ENCODE results near the gene PEDS1. TPM values are rescaled to one million over a fixed set of nuclear protein-coding genes. Genes with fewer than 3 reads are reported as not detected.
"Not testable (repeated sequence)": the region's sequence is repeated elsewhere in the genome, so short reads cannot be mapped to it uniquely, and the experiment has no call there.

PEDS1 gene
- polyA plus RNA-seq, 4 donors: 25.0 to 28.4 (median 27.1) TPM

GRCh38 chr20:50138120-50138478 is 15.4 kb downstream of the PEDS1 start:
- DNase-seq (ENCODE audit: low read depth in 4 of 4, low spot score in 3 of 4): no peak

DNA sequence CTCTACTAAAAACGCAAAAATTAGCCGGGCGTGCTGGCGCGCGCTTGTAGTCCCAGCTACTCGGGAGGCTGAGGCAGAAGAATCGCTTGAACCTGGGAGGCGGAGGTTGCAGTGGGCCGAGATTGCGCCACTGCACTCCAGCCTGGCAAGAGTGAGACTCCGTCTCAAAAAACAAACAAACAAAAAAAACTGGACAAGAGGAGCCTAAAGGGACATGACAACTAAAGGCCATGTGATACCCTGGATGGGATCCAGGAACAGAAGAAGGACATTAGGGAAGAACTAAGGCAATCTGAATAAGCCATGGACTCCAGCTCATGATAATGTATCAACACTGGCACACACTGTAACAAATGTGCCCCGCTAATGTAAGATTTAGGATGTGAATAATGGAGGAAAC is 15.8 kb downstream of the PEDS1 start:
- not testable (repeated sequence) for DNase-seq (ENCODE audit: low read depth in 4 of 4, low spot score in 3 of 4)

DNA sequence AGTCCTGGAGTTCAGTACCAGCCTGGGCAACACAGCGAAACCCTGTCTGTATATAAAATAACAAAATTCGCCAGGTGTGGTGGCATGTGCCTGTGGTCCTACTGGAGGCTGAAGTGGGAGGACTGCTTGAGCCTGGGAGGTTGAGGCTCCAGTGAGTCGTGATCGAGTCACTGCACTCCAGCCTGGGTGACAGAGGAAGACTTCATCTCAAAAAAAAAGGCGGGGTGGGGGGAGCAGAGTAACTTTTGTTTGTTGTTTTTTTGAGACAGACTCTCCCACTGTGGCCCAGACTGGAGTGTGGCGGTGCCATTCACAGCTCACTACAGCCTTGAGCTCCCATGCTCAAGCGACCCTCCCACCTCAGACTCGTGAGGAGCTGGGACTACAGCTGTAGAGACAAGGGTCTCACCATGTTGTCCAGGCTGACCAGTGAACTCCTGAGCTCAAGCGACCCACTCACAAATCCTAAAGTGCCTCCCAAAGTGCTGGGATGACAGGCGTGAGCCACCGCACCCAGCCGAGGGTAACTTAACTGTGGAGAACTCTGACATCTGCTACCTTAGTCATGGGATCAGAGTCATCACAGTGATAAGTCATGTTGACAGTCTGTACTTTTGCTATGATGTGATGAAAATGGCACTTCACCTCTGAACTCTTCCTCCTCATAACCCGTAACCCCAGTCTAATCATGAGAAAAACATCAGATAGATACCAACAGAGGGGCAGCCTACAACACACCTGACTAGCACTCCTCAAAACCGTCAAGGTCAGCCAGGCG is 16.5 kb downstream of the PEDS1 start:
- no peak for DNase-seq (ENCODE audit: low read depth in 4 of 4, low spot score in 3 of 4)

GRCh38 chr20:50135157-50135556 is 18.4 kb downstream of the PEDS1 start:
- DNase-seq (ENCODE audit: low read depth in 4 of 4, low spot score in 3 of 4): not testable (repeated sequence)

DNA sequence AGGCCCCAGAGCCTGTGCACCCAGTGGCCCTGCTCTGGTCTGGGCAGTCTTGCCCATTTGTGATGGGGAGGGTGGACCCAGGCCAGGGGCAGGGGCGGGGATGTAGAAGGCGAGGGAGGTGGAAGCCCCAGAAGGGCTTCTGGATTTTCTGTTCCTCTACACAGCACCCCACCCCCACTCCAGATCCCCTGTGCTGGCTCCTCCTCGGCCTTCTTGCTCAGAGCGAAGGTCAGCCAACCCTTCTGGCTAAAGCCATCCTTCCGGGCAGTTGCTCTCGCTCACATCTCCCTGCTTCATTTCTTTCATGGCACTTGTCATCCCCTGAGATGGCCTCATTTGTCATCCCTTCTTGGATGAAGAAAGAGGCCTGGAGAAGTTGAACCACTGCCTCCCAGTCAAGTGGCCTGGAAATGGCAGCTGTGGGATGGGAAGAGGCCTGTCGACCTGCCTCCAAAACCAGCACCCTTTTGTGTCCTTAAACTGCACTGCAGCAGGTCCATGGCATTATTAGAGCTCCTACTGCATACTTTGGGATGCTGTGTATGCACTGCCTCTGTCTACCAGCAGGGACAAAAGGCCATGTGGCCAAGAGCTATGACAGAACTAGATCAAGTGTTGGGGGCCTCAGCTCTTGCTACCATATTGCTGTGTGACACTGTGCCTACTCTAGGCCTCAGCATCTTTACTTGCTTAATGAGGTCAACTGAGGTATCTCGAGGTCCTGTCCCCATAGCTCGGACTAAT is 19.9 kb downstream of the PEDS1 start:
- no peak for DNase-seq (ENCODE audit: low read depth in 4 of 4, low spot score in 3 of 4)

DNA sequence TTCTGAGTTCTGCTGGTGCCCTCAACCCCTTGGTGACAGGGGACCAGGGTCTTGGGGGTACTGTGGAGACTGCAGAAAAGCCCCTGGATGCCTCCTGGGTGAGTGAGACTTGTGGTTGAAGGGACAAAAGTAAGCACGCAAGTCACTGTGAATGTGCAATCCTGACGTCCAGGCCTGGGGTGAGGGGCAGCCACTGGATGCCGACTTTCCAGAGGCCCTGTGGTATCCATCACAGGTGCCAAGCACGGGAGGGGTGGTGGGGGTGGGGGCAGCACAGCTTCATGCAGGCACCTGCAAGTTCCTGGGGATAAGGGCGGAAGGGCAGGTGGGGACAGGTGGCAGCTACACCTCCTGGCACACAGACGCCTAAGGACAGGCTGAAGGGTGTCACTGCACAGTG is 20.5 kb downstream of the PEDS1 start:
- no peak for DNase-seq (ENCODE audit: low read depth in 4 of 4, low spot score in 3 of 4)

DNA sequence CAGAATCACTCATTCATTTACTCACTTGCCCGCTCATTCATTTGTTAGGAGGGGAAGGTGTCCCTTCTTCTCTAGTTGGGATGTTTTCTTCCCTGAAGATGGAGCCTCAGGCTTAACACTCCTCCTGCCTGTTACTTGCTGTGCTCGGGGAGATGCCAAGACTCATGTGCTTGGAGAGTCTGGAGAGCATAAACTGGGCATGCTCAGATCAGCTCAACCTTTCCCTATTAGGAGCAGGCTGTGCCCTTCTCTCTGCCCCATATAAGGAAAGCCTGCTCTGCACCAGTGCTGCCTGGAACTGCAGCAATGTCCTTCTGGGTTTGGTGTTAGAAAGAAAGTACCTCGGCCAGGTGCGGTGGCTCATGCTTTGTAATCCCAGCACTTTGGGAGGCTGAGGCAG is 22.5 kb downstream of the PEDS1 start:
- no peak for DNase-seq (ENCODE audit: low read depth in 4 of 4, low spot score in 3 of 4)

DNA sequence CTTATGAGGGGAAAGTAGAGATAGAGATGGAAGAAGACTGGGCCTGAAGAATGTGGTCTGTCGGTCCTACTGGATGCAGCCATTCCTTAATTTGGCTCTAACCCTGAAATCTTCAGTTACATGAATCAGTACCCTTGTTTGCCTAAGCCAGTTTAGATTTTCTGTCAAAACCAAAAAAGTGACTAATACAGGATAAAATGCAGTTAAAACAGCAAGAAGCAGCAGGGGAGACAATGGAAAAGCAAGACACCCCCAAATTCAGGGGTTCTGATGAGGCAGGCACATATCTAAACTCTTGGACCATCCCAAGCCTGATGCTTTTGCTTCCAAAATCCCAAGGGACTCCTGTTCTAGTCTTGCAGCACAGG is 23.2 kb downstream of the PEDS1 start:
- DNase-seq (ENCODE audit: low read depth in 4 of 4, low spot score in 3 of 4): no peak

GRCh38 chr20:50129662-50130355 is 23.7 kb downstream of the PEDS1 start:
- no peak for DNase-seq (ENCODE audit: low read depth in 4 of 4, low spot score in 3 of 4)

- no peak for DNase-seq (ENCODE audit: low read depth in 4 of 4, low spot score in 3 of 4)
Observed at GRCh38 chr20:50128520-50128905, 25.0 kb downstream of the PEDS1 start.

DNA sequence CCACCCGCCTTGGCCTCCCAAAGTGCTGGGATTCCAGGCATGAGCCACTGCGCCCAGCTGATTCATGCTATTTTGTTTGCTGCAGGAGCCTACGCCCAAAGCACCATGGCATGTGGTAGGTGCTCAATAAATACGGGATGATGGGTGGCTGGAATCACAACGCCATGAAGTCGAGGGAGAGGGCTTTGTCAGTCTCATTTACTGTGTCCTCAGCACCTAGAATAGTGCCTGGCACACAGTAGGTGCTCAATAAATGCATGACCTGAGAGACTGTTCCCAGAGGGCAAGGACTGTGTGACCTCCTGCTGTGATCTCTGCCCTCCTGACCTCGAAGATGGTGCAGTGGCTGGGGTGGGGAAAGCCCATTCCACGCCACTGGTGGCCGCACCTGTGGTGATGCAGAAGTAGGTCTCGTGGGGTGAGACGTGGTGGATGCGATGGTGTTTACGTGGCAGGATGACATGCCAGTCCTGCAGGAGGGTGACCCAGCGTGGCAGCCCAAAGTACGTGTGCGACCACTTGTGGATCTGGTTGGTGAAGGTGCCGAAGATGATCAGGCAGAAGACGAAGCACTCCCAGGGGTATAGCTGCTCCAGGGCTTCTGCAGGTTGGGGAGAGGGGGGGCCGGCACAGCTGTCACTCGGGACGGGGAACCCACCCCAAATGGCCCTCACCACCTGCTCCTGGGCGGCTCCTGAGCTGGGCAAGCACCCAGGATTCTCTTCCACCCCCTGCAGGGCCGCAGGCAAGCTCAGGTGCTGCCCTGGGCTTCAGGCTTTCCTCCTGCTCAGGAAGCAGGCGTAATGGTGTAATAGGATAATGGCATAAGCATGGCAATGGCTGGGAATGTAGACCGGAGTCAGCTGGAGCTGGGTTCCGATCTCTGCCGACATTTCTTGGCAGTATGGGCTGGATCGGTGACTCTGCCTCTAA is 25.7 kb downstream of the PEDS1 start:
- DNase-seq (ENCODE audit: low read depth in 4 of 4, low spot score in 3 of 4): no peak

DNA sequence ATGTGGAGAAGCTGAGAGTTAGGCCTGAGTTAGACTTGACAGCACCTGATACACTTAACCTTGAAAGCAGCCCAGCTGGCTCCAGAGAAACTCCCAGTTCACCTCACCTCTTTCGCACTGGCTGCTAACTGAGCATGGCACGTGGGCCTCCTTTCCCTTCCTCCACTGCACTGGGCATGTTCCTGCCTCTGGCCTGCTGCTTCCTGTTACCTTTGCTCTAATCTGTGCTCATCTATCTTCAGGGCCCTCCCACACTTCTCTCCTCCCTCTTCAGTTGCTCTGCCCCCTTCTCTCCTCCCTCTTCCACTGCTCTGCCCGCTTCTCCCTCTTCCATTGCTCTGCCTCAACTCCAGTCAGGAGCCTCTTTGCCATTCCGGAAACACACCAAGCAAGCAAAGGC is 26.9 kb downstream of the PEDS1 start:
- no peak for DNase-seq (ENCODE audit: low read depth in 4 of 4, low spot score in 3 of 4)

DNA sequence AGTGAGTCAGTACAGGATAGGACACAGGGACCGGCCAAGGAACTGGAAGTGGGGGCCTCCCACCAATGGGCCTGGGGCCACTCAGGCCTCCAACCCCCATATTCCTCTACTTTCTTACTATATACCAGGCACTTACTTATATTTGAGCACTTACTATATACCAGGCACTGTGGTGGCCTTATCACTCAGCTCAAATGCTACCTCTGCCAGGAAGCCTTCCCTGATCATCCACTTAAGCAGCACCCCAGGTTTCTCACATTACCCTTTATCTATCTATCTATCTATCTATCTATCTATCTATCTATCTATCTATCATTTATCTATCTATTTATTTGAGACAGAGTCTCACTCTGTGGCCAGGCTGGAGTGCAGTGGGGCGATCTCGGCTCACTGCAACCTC is 28.2 kb downstream of the PEDS1 start:
- no peak for DNase-seq (ENCODE audit: low read depth in 4 of 4, low spot score in 3 of 4)

DNA sequence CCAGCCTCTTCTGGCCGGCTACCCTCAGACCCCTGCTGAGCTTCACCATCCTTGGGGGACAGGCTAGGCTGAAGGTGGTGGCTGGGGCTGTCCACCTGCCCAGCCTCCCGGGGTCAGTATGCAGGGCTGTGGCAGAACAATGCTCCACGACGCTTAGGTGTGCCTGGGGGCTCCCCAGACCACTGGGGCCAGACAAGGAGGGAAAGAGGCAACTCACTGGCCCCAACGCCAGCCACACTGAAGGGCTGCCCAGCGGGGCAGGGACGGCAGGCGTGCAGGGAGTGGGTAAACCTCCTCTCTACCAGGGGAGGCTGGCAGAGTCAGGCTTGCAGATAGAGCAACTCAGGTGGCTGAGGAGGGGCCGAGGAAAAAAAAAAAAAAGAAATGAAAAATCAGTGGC is 29.0 kb downstream of the PEDS1 start:
- no peak for DNase-seq (ENCODE audit: low read depth in 4 of 4, low spot score in 3 of 4)

GRCh38 chr20:50123418-50123817 is 30.1 kb downstream of the PEDS1 start:
- DNase-seq (ENCODE audit: low read depth in 4 of 4, low spot score in 3 of 4): no peak

DNA sequence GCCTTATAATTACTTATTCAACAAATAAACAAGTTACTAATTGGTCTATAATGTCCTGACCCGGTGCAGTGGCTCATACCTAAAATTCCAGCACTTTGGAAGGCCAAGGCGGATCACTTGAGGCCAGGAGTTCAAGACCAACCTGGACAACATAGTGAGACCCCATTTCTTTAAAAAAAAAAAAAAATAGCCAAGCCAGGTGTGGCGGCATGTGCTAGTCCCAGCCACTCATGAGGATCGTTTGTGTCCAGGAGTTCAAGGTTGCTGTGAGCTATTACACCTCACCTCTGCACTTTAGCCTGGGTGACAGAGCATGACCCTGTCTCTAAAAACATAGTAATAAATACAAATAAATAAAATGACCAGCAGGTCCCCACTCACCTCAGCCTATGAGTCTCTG is 30.8 kb downstream of the PEDS1 start:
- DNase-seq (ENCODE audit: low read depth in 4 of 4, low spot score in 3 of 4): no peak

DNA sequence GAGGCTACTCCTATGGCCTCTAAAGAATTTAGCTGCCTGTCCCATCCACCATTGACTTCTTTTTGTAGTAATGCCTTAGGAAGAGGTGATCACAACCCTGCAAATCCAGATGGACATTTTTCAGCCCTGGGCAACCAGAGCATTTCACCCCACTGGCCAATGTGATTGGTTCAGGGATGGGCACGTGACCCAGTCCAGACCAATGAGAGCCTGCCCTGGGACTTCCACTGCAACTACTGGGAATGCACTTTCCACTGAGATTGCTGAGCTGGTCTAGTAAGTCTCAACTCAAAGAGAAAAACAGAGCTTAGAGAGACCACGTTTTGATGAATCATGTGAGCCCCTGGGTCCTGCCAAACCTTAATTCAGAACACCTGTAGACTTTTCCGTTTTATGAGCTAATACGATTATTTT is 31.7 kb downstream of the PEDS1 start:
- no peak for DNase-seq (ENCODE audit: low read depth in 4 of 4, low spot score in 3 of 4)

DNA sequence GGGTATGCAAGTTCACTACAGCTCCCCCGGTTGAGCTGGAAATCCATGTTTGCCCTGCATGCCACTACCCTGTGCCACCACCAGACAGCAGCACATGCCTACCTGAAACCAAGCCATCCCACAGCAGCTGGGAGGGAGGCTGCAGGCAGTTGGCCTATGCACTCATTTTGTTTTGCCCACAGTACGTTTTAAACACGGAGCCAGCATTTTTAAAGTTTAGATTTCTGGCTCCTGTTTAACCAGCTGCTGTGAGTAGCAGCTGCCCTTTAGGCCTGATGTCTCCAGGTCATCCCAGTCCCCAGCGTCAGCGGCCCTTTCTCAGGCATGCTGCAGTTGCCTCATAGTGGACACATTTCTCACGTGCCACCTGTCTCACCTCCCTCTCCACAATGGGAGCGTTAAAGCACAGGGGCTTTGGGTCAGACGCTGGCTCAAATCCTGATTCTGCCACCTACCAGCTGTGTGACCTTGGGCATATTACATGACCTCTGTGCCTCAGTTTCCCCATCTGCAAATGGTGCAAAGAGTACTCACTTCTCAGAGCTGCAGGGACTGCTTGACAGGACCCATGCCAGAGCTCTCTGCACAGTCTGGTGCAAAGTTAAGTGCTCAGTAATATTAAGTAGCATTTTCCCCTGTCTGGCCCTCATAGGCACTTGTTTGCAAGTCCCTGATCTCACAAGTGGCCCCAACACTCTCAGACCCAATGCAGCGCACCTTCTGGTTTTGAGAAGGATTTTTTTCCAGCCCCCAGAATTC is 32.4 kb downstream of the PEDS1 start:
- DNase-seq (ENCODE audit: low read depth in 4 of 4, low spot score in 3 of 4): no peak

DNA sequence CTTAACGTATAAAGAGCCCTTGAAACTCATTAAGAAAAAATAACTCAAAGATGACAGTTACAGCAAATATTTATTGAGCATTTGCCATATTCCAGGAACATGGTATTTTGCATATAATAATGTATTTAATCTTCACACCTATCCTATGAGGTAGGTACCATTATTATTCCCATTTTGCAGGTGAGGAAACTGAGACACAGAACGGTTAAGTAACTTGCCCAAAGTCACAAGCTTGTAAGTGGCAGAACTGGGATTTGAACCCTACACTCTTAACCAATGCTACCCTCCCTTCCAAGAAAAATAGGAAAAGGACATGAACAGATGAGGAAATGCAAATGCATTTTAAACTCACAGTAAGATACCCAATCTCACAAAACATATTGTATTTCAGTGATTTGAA is 35.3 kb downstream of the PEDS1 start:
- no peak for DNase-seq (ENCODE audit: low read depth in 4 of 4, low spot score in 3 of 4)
